ENCODE results near the gene DYNC1LI2. TPM values are rescaled to one million over a fixed set of nuclear protein-coding genes. Genes with fewer than 3 reads are reported as not detected.

DYNC1LI2 gene
- total and polyA plus RNA-seq, 9 of the 15 experiments (the other 6 are each of a cell fraction or from before 2014, with no cell fraction given): 5.1 to 48.9 (median 38.2) TPM

- TF ChIP-seq TFAP4 (CRISPR knock-in tag; IDR thresholded peaks at IDR 0.05; ENCODE audit: borderline replicate concordance) (no peak), KDM4B (IDR thresholded peaks at IDR 0.05; ENCODE audit: borderline replicate concordance in 2 of 2, low read depth in 1 of 2) (no peak), ZNF780A (CRISPR knock-in tag; IDR thresholded peaks at IDR 0.05) (no peak), MAZ (CRISPR knock-in tag; conservative IDR thresholded peaks at IDR 0.05 in 1 of 2, IDR thresholded peaks at IDR 0.05 in 1 of 2) (peak in 1 of 2 experiments; percentile 56; a peak in 2 of 4 replicates), ZNF175 (CRISPR knock-in tag; IDR thresholded peaks at IDR 0.05; ENCODE audit: low read depth) (peak; percentile 75; the same call in 1 of the 2 replicates), RFX1 (IDR thresholded peaks at IDR 0.05) (peak; percentile 38), ZNF253 (CRISPR knock-in tag; conservative IDR thresholded peaks at IDR 0.05) (no peak), ELF4 (CRISPR knock-in tag; IDR thresholded peaks at IDR 0.05) (peak; percentile 58; the same call in 1 of the 2 replicates), HDAC6 (IDR thresholded peaks at IDR 0.05; ENCODE audit: low read depth, low read length) (no peak), MECOM (CRISPR knock-in tag; IDR thresholded peaks at IDR 0.05) (peak; percentile 28; the same call in 1 of the 2 replicates), ZNF644 (tag; IDR thresholded peaks at IDR 0.05; ENCODE audit: low read depth) (0 out of 2 replicates have a peak, but pooled peaks have one; percentile 45), XRCC4 (IDR thresholded peaks at IDR 0.05; ENCODE audit: extremely low read depth, insufficient read depth, insufficient read length) (no peak), ZNF24 (IDR thresholded peaks at IDR 0.05) (0 out of 2 replicates have a peak, but pooled peaks have one; percentile 32), SOX6 (IDR thresholded peaks at IDR 0.05) (0 out of 2 replicates have a peak, but pooled peaks have one; percentile 9), ATF3 (IDR thresholded peaks at IDR 0.05) (peak; percentile 90), ATF3 (CRISPR knock-in tag; conservative IDR thresholded peaks at IDR 0.05) (no peak), SMAD4 (CRISPR knock-in tag; conservative IDR thresholded peaks at IDR 0.05) (peak; percentile 89), NRF1 (conservative IDR thresholded peaks at IDR 0.05 in 1 of 2, IDR thresholded peaks at IDR 0.05 in 1 of 2) (peak in 1 of 2 experiments; percentile 16; a peak in 1 of 4 replicates), STAG1 (CRISPR knock-in tag; IDR thresholded peaks at IDR 0.05; ENCODE audit: borderline replicate concordance) (no peak), POLR2AphosphoS5 (IDR thresholded peaks at IDR 0.05; ENCODE audit: control insufficient read depth, insufficient read depth, low read depth, low read length) (no peak), ZBTB9 (CRISPR knock-in tag; IDR thresholded peaks at IDR 0.05) (0 out of 2 replicates have a peak, but pooled peaks have one; percentile 44), ATF4 (CRISPR knock-in tag; IDR thresholded peaks at IDR 0.05) (peak; percentile 73), ATF7 (IDR thresholded peaks at IDR 0.05) (peak; percentile 88)
Observed at GRCh38 chr16:66741169-66741900, 10.1 kb downstream of the DYNC1LI2 start (continued).

All from K562 (cell line).